Activated naive CD4-positive, alpha-beta T cell treated with anti-CD3 and anti-CD28 coated beads, Interleukin-2, amount 50 U/mL, for 16 hours (primary cell): Measurements from ENCODE around the gene GATAD2A.
A peak's percentile ranks its signal among the peaks of the same experiment; 100 is the strongest.
"Not testable (repeated sequence)": the region's sequence is repeated elsewhere in the genome, so short reads cannot be mapped to it uniquely, and the experiment has no call there.

Experiments
- DNase-seq: peaks from one replicate; pipeline ENCODE4 v3.0.0-alpha.2; 2020

The GATAD2A gene

GRCh38 chr19:19404879-19405860 is at the start of gene GATAD2A:
TSS of gene GATAD2A (plus strand) at chr19:19405675. CDS start at chr19:19465346, 59,671 bp downstream.
- DNase-seq, result peak; percentile 82

GRCh38 chr19:19356500-19356899 is 49.0 kb upstream of the GATAD2A start:
- no peak for DNase-seq

- DNase-seq, result no peak
Measured at GRCh38 chr19:19356901-19357566, 48.4 kb upstream of the GATAD2A start.

- DNase-seq, result peak; percentile 72
Measured at GRCh38 chr19:19361075-19361594, 44.3 kb upstream of the GATAD2A start.

- no peak for DNase-seq
Measured at GRCh38 chr19:19362075-19362474, 43.4 kb upstream of the GATAD2A start.

- peak; percentile 71 for DNase-seq
Measured at GRCh38 chr19:19366434-19367396, 38.8 kb upstream of the GATAD2A start.

- no peak for DNase-seq
Measured at GRCh38 chr19:19368087-19368486, 37.4 kb upstream of the GATAD2A start.

GRCh38 chr19:19371059-19371458 is 34.4 kb upstream of the GATAD2A start:
- no peak for DNase-seq

- no peak for DNase-seq
Measured at GRCh38 chr19:19372656-19373416, 32.6 kb upstream of the GATAD2A start.

GRCh38 chr19:19379527-19379926 is 25.9 kb upstream of the GATAD2A start:
- DNase-seq, result no peak

- DNase-seq, result not testable (repeated sequence)
Measured at GRCh38 chr19:19380316-19380715, 25.2 kb upstream of the GATAD2A start.

GRCh38 chr19:19381007-19381926 is 24.2 kb upstream of the GATAD2A start:
- DNase-seq, result no peak

- no peak for DNase-seq
Measured at GRCh38 chr19:19382118-19382517, 23.4 kb upstream of the GATAD2A start.

- DNase-seq, result no peak
Measured at GRCh38 chr19:19384486-19384885, 21.0 kb upstream of the GATAD2A start.

GRCh38 chr19:19385131-19385895 is 20.2 kb upstream of the GATAD2A start:
- peak; percentile 99 for DNase-seq

GRCh38 chr19:19385896-19386869 is 19.3 kb upstream of the GATAD2A start:
- peak; percentile 58 for DNase-seq

GRCh38 chr19:19387108-19387507 is 18.4 kb upstream of the GATAD2A start:
- DNase-seq, result no peak
